Right lobe of liver (tissue), 6 donors: ENCODE measurements around the gene SFXN1. TPM values are rescaled to one million over a fixed set of nuclear protein-coding genes. Genes with fewer than 3 reads are reported as not detected.

Experiments
- ATAC-seq, 4 donors: fragments of 200-7000 bp; cut with Tn5 transposase; one replicate each; pipeline ENCODE4 v1.9.1; 2020; ENCODE audit warnings: mild to moderate bottlenecking in 4 of 4, moderate library complexity in 4 of 4
- DNase-seq, 3 donors: peaks; one replicate each; pipeline ENCODE4 v3.0.0-alpha.2; 2020
- H3K27ac ChIP-seq, 3 donors: fragments of 200-600 bp; one replicate each; pipeline ENCODE4 v1.8.0; 2022
- H3K27me3 ChIP-seq, 2 donors: fragments of 200-600 bp; one replicate each; pipeline ENCODE4 v1.8.0; 2022
- H3K36me3 ChIP-seq, 4 donors: fragments of 200-600 bp; sonication (generic) in 1 of 4; one replicate each; pipeline versions ENCODE4 v1.5.1 to v1.8.0; 2017 to 2022; ENCODE audit warnings: control low read depth in 1 of 4
- H3K4me1 ChIP-seq, 4 donors: fragments of 200-600 bp; sonication (generic) in 1 of 4; one replicate each; pipeline versions ENCODE4 v1.5.1 to v1.8.0; 2017 to 2022; ENCODE audit warnings: control low read depth in 1 of 4
- H3K4me3 ChIP-seq, 3 donors: fragments of 200-600 bp; one replicate each; pipeline ENCODE4 v1.8.0; 2022
- H3K9me3 ChIP-seq, 4 donors: fragments of 200-600 bp; sonication (generic) in 1 of 4; one replicate each; pipeline versions ENCODE4 v1.5.1 to v1.8.0; 2017 to 2022; ENCODE audit warnings: control low read depth in 1 of 4
- POLR2A ChIP-seq: fragments of 450-650 bp; IDR thresholded peaks from one replicate; pipeline ENCODE4 v1.6.1; 2017; ENCODE audit warnings: antibody characterized with exemption, mild to moderate bottlenecking
- WGBS: methylation state at CpG from one replicate; pipeline ENCODE4 v1.1.6; 2018; ENCODE audit warnings: low coverage, low lambda C conversion rate; ENCODE audit not compliant: insufficient coverage; ENCODE audit errors: missing lambda C conversion rate; 5-methylcytosine and 5-hydroxymethylcytosine counted together
- intact Hi-C, 2 donors: fragments of 100-400 bp; cut with DNase I; formaldehyde crosslinking; loops; one replicate each; pipeline versions ENCODE4 v1.11.2 to v1.14.1; 2022
- long read RNA-seq: library from polyadenylated mRNA; unstranded; transcript quantifications from one replicate; pipeline ENCODE4 v2.0.0, GENCODE V29; 2019
- total RNA-seq, 6 experiments: library from RNA; depleted of rRNA in 2 of 6; stranded (reverse); fragments of >200 nt in 2 of 6; fragmentation: NEBNext Ultra II Directional in 3 of 6; extraction: Animal tissue kit (Norgen Biotek cat#: 25700) in 3 of 6; gene quantifications; one replicate each; pipeline versions ENCODE4 v1.1.0 to v1.2.4, GENCODE V29; 2016 to 2023
- TF ChIP-seq, protein P1 (sequence below), 4 donors: fragments of 200-600 bp in 3 of 4; fragments of 450-650 bp in 1 of 4; IDR thresholded peaks; one replicate each; pipeline versions ENCODE4 v1.5.1 to v1.8.0; 2016 to 2022; ENCODE audit warnings: antibody characterized with exemption in 4 of 4, mild to moderate bottlenecking in 2 of 4
- donor health status: DM: no; HTN: yes; CAD: no.
- donor health status: DM: no; HTN: no; CAD: no.
- donor health status: DM: no; HTN: no; CAD: no.
- donor health status: DM: no; HTN: yes; CAD: no.
- donor health status: DM: no; HTN: yes; CAD: no.

The SFXN1 gene, protein sequence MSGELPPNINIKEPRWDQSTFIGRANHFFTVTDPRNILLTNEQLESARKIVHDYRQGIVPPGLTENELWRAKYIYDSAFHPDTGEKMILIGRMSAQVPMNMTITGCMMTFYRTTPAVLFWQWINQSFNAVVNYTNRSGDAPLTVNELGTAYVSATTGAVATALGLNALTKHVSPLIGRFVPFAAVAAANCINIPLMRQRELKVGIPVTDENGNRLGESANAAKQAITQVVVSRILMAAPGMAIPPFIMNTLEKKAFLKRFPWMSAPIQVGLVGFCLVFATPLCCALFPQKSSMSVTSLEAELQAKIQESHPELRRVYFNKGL
- total RNA-seq = 100 to 1,000 TPM in 2 of 6 experiments, 10 to 100 TPM in 4; 58.9 to 123 (median 89.1) TPM
- long read RNA-seq, full-length matches to known transcripts = 9 of 16 reads
- long read RNA-seq, partial matches to known transcripts = 0 of 16 reads
- long read RNA-seq, other reads (novel, unspliced or antisense) = 7 of 16 reads

DNA sequence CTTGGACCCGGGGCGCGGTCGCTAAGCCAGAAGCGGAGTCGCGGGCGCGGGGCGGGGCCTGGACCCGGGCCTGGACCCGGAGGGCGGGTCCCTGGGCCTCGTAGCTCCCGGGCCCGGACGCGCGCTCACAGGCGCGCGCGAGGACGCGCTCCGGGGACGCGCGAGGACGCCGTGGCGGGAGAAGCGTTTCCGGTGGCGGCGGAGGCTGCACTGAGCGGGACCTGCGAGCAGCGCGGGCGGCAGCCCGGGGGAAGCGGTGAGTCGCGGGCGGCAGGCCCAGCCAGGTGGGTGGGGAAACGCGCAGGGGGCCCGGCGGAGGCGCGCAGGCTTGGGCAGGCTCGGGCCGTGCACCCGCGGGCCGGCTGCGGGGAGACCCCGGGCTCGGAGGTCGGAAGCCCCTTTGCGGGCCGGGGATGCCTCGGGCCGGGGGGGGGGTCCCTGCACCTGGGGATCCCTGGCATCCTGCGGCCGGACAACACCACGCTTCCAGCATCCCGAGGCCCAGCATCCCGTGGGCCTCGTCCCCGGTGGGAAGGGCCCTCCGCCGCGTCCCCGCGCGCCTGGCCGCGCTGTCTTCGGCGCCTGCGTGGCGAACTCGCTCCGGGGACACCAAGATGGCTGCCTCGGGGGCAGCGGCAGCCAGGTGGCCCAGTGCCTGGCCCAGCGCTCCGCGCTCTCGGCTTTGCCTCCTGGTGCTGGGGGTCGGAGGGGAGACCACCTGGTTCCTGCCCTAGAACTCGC is at the start of gene SFXN1:
SFXN1 (plus strand) TSS at position 177 of the 741 bp plus-strand sequence. CDS start 13,544 bp downstream, outside the sequence.
- Histone ChIP-seq H3K4me3 (peak within 1 kb of the TSS; percentile 73 to 82 (median 74)), H3K36me3 (peaks cover 0 to 4% (median 0%) of the 10 kb centered on the region in 4 donors), H3K27ac (peak within 1 kb of the TSS; percentile 85 to 97 (median 91)), H3K27me3 (no peaks in the 10 kb centered on the region), H3K9me3 (no peaks in the 10 kb centered on the region), H3K4me1 (peaks cover 0 to 59% (median 31%) of the 10 kb centered on the region in 4 donors)
- intact Hi-C loops = no loop called here
- TF ChIP-seq, protein P1, sequence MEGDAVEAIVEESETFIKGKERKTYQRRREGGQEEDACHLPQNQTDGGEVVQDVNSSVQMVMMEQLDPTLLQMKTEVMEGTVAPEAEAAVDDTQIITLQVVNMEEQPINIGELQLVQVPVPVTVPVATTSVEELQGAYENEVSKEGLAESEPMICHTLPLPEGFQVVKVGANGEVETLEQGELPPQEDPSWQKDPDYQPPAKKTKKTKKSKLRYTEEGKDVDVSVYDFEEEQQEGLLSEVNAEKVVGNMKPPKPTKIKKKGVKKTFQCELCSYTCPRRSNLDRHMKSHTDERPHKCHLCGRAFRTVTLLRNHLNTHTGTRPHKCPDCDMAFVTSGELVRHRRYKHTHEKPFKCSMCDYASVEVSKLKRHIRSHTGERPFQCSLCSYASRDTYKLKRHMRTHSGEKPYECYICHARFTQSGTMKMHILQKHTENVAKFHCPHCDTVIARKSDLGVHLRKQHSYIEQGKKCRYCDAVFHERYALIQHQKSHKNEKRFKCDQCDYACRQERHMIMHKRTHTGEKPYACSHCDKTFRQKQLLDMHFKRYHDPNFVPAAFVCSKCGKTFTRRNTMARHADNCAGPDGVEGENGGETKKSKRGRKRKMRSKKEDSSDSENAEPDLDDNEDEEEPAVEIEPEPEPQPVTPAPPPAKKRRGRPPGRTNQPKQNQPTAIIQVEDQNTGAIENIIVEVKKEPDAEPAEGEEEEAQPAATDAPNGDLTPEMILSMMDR (IDR thresholded peaks at IDR 0.05) = no peak
- peak; percentile 80 for TF ChIP-seq POLR2A
- peak; percentile 84 to 93 (median 91) for DNase-seq
- peak; percentile 80 to 90 (median 82) for ATAC-seq
- WGBS = 0% methylated on average over 5 of the region's 94 CpGs

DNA sequence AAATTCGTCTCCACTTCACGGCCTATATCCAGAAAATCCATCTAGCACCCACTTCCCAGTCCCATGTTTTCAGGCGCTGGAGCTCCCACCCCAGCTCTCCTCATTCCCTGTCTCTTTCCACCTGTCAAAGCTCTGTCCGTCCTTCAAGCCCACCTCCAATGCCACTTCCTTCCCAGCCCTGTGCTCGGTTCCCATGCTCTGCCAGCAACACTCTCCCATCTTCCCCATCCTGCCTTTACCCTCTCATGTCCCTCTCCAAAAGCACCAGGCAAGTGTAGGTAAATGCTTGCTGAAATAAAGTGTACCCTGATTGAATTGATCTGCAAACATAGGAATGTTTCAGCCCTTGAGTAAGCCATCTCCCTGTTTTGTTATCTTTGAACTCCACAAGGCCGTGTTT is 43.6 kb upstream of the SFXN1 start:
- Histone ChIP-seq H3K27me3 (no peaks in the 10 kb centered on the region), H3K9me3 (no peaks in the 10 kb centered on the region), H3K27ac (no peak overlapping the region), H3K4me1 (no peaks in the 10 kb centered on the region), H3K4me3 (no peak overlapping the region), H3K36me3 (no peaks in the 10 kb centered on the region)
- 63% methylated on average over 6 of the region's 6 CpGs for WGBS
- intact Hi-C loops = no loop called here
- DNase-seq = no peak
- no peak for TF ChIP-seq POLR2A
- TF ChIP-seq, protein P1 (IDR thresholded peaks at IDR 0.05) = no peak
- no peak for ATAC-seq

DNA sequence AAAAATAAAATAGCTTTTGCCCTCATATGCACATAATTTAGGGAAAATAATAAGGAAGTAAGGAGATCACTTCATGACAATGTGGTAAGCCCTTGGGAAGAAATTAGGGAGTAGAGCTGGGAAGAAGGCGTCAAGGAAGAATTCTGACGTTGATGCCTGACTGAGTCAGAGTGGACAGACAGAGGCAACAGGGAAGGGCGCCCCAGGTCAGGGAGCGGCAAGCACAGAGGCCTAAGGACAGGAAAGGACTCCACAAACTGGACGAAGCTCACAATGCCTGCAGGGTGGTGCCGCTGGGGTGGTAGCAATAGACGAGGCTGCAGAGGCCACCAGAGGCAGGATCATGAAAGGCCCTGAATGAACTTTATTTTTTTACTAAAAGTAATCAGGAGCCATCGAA is 42.0 kb upstream of the SFXN1 start:
- Histone ChIP-seq H3K27ac (no peak overlapping the region), H3K4me1 (no peaks in the 10 kb centered on the region), H3K36me3 (no peaks in the 10 kb centered on the region), H3K27me3 (no peaks in the 10 kb centered on the region), H3K9me3 (no peaks in the 10 kb centered on the region), H3K4me3 (no peak overlapping the region)
- 57% methylated on average over 8 of the region's 8 CpGs for WGBS
- TF ChIP-seq, protein P1 (IDR thresholded peaks at IDR 0.05) = no peak
- TF ChIP-seq POLR2A = no peak
- ATAC-seq (no peak), DNase-seq (no peak)
- intact Hi-C loops = no loop called here

DNA sequence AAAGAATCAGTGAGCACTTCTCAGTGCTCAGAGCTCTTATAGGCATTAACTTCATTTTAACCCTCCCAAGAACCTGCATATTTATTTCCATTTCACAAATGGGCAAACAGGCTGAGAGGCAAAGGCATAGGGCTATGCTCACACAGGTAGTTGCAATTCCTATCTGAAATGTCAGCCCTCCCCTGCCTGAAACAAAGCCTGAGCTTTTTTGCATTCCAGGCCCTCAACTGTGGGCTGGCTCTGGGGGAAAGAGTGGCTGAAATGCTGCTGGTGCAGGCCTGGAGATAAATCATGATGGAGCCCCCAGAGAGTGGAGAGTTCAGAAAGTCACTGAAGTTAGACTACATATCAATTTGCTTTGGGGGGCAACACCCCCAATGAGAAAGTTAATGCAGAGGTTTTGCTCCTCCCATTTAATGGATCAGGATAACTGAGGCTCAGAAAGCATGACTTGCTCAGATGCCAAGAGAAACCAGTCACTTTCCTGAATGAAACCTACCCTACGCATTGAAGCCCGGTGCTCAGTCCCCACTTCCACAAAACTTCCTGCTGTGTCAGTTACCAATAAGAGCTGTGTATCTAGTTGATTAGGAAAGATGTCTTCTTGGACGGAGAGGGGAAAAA is 40.0 kb upstream of the SFXN1 start:
- no peak for ATAC-seq
- intact Hi-C loops = no loop called here
- 77% methylated on average over 3 of the region's 3 CpGs for whole genome bisulfite sequencing
- TF ChIP-seq, protein P1 (IDR thresholded peaks at IDR 0.05) = no peak
- no peak for TF ChIP-seq POLR2A
- no peak overlapping the region for H3K4me3 ChIP-seq
- H3K9me3 ChIP-seq = no peaks in the 10 kb centered on the region
- no peaks in the 10 kb centered on the region for H3K36me3 ChIP-seq
- no peak overlapping the region for H3K27ac ChIP-seq
- DNase-seq = no peak
- H3K27me3 ChIP-seq = no peaks in the 10 kb centered on the region
- no peaks in the 10 kb centered on the region for H3K4me1 ChIP-seq
